RWPE1 (cell line): ENCODE data around the gene KCNH1.

ENCODE experiments used
- CTCF ChIA-PET: fragments of 350-600 bp; sonication (Branson Sonifier 250); formaldehyde crosslinking; extraction: SDS; loops from one replicate; lab custom pipeline; 2021; lab: Yijun Ruan, JAX
- POLR2A ChIA-PET: fragments of 400-600 bp; formaldehyde crosslinking; extraction: SDS; loops from one replicate; lab custom pipeline; 2020; ENCODE audit warnings: antibody characterized with exemption; ENCODE audit not compliant: low non-redundant PET; lab: Yijun Ruan, JAX
- DNase-seq: peaks from one replicate; pipeline ENCODE4 v3.0.0; 2012; ENCODE audit warnings: low spot score
- H3K27ac ChIP-seq: fragments of 450-650 bp; 2 replicates; pipeline ENCODE4 v1.5.1; 2017
- TF ChIP-seq, protein P1 (sequence below): fragments of 450-650 bp; conservative IDR thresholded peaks from 2 replicates; pipeline ENCODE4 v1.5.1; 2017; ENCODE audit warnings: low read depth, mild to moderate bottlenecking

KCNH1 gene

DNA sequence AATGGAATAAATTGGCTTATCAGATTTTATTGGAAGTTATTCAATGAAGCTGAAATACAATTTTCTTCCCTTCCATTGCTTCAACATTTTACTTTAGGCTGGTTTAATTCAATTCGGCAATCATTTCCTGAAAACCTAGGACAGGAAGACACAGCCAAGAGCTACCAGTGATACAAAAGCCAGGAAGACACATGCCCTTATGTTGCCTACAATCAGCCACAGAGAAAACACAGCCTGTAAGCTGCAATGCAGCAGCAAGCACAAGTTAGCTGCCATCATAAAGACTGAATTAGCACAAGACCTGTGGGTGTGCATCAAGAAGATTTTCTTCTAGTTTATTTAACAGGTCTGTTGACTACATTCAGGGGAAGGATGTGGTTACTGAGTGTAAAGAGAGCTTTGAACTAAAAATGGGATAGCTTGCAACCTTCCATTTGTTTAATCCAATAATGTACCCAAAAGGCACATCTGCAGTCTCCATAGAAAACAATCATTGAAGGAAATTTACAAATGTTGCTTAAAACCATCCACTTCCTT lies 193.8 kb downstream of the KCNH1 start:
- TF ChIP-seq, protein P1, sequence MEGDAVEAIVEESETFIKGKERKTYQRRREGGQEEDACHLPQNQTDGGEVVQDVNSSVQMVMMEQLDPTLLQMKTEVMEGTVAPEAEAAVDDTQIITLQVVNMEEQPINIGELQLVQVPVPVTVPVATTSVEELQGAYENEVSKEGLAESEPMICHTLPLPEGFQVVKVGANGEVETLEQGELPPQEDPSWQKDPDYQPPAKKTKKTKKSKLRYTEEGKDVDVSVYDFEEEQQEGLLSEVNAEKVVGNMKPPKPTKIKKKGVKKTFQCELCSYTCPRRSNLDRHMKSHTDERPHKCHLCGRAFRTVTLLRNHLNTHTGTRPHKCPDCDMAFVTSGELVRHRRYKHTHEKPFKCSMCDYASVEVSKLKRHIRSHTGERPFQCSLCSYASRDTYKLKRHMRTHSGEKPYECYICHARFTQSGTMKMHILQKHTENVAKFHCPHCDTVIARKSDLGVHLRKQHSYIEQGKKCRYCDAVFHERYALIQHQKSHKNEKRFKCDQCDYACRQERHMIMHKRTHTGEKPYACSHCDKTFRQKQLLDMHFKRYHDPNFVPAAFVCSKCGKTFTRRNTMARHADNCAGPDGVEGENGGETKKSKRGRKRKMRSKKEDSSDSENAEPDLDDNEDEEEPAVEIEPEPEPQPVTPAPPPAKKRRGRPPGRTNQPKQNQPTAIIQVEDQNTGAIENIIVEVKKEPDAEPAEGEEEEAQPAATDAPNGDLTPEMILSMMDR = no peak
- POLR2A ChIA-PET = no interaction called here
- CTCF ChIA-PET = interaction anchor here (0.6 kb wide), 1 partner anchor 64 kb away, joined by 3 read pairs; no protein-coding TSS in a partner anchor
- DNase-seq = no peak
- H3K27ac ChIP-seq = no peak overlapping the region

DNA sequence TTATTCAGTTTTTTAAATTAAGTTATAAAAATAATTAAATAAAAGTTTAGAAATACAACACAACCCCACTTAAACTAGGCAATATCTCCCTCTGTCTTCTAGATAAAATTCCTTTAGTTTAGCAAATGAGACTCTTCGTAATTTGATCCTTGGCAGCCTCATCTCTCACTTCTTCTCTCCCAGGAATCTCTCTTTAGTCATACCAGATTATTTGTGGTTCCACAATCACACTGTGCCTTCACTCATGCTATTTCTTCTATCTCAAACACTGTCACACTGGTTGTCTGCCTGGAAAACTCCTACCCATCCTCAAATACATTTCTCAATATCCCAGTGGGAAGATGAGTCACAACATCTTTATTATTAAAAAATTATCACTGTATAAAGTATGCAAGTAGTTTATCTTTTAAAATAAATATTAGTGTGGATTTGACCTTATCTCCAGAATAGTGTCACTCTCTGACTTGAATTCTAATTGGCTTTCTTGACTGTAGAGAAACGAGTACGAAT lies 195.5 kb downstream of the KCNH1 start:
- TF ChIP-seq, protein P1 = no peak
- ChIA-PET POLR2A (no interaction called here), CTCF (no interaction called here)
- no peak overlapping the region for H3K27ac ChIP-seq
- no peak for DNase-seq

DNA sequence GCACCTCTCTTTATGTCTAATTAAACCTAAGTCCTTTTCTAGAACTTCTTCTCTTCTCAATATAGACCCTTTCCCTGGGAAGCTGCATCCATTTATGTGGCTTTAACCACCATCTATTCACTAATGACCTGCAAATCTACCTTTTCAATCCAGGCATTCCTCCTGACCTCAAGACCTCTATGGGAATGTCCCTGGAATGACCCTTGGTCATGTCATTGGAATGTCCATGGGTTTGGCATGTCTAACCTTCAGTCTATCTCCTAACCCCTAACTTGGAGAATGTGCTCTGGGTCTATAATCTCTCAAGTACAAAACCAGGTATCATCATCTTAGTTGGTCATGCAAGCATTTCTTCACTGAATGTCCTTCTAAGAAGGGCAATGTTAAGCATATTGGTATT lies 196.1 kb downstream of the KCNH1 start:
- no peak for DNase-seq
- H3K27ac ChIP-seq = no peak overlapping the region
- CTCF ChIA-PET = no interaction called here
- TF ChIP-seq, protein P1 = no peak
- POLR2A ChIA-PET = no interaction called here

DNA sequence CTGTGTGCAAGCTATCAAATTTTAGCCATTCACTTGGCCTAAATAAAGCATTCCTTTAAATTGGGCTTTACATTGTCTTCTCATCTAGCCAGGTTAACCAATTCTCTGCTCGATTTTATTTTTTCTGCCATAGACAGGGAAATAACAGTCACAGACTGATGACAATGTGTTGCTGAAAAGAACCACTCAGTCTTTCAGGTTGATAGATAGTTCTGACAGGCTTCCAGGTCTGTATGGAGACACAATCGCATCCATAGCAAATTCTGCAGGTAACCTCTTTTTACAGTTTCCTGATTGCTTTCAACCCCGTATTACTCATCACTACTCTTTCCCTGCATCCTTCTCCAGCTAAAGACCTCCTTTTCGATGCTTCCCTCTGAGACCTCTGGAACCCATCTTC lies 198.0 kb downstream of the KCNH1 start:
- TF ChIP-seq, protein P1 = no peak
- POLR2A ChIA-PET = no interaction called here
- CTCF ChIA-PET = interaction anchor here (0.5 to 0.8 kb wide), 2 partner anchors 15 to 332 kb away, joined by 3 to 4 read pairs; no protein-coding TSS in a partner anchor
- no peak for DNase-seq
- H3K27ac ChIP-seq = no peak overlapping the region

DNA sequence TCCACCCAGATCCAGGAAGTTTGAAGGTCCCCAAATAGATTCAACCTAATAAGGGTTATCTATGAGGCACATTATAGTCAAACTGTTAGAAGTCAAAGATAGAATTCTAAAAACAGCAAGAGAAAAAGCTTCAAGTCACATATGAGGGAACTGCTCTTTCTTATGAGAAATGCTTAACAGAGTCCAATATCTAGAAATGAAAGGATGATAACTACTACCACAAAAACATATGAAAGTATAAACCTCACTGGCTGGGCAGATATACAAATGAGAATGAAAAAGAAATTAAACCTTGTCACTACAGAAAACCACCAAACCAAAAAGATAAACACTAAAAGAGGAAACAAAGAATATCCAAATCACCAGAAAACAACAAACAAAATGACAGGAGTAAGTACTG lies 201.8 kb downstream of the KCNH1 start:
- ChIA-PET POLR2A (no interaction called here), CTCF (no interaction called here)
- H3K27ac ChIP-seq = no peak overlapping the region
- DNase-seq = no peak
- TF ChIP-seq, protein P1 = no peak

DNA sequence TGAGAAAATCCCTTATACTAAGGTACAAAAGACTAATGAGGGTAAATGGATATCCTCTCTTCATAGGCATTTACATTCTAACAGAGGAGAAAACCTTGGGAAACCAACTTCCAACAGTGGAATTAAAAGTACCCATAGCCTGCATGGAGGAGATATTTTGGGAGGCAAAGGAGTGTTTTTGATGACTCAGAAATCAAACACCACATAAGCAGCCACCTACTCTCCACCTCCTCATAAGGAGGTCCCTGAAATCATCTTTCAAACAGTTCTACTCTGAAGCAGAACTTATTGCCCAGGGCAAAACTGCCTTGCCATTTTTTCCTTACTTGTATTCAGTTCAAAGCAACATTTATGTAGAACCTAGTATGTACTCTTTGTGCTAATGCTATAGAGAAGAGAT lies 211.3 kb downstream of the KCNH1 start:
- ChIA-PET CTCF (no interaction called here), POLR2A (no interaction called here)
- no peak overlapping the region for H3K27ac ChIP-seq
- TF ChIP-seq, protein P1 = no peak
- DNase-seq = no peak
